ENCODE results near the gene EIF4E2.

EIF4E2 gene

GRCh38 chr2:232610081-232610480, 59.6 kb downstream of the EIF4E2 start:
- DNase-seq (ENCODE audit: low read depth), result no peak
- no peak for TF ChIP-seq CTCF (IDR thresholded peaks at IDR 0.05; ENCODE audit: low read depth, low read length)
- no peak for TF ChIP-seq MAX (IDR thresholded peaks at IDR 0.05; ENCODE audit: low read depth, low read length)
- TF ChIP-seq POLR2A (IDR thresholded peaks at IDR 0.05; ENCODE audit: extremely low read depth, insufficient read length), result no peak
- no peak for TF ChIP-seq MYC (IDR thresholded peaks at IDR 0.05; ENCODE audit: low read depth, low read length)
- no peak overlapping the region for H3K4me3 ChIP-seq (ENCODE audit: low read depth, low read length)

GRCh38 chr2:232611061-232611460, 60.6 kb downstream of the EIF4E2 start:
- TF ChIP-seq POLR2A (IDR thresholded peaks at IDR 0.05; ENCODE audit: extremely low read depth, insufficient read length), result no peak
- no peak for TF ChIP-seq CTCF (IDR thresholded peaks at IDR 0.05; ENCODE audit: low read depth, low read length)
- TF ChIP-seq MYC (IDR thresholded peaks at IDR 0.05; ENCODE audit: low read depth, low read length), result no peak
- TF ChIP-seq MAX (IDR thresholded peaks at IDR 0.05; ENCODE audit: low read depth, low read length), result no peak
- H3K4me3 ChIP-seq (ENCODE audit: low read depth, low read length), result no peak overlapping the region
- no peak for DNase-seq (ENCODE audit: low read depth)

DNA sequence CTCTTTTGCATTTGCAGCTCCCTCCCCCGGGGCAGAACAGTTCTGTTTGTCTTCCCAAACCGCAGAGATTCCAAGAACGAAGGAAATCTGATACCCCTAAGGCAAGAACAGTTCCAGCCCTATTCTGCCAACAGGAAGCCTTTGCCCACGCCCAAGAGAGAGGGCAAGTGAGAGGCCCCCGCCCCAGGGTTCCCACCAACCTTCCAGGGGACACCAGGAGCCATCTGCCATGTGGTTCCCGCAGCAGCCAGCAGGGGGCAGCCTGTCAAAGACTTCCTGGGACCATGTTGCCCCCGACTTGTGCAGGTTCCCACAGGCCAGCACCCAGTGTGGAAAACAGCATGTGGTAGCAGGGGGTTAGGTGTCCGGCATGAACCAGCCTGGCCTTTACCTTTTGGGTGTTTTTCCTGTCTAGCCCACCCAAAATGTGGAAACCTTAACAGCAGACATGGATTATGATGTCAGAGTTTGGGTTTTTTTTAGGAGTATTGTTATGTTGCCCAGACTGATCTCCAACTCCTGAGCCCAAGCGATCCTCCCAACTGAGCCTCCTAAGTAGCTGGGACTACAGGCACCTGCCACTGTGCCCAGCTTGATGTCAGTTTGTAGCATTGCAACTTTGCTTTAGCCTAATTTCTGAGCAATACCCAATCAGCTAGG, 61.2 kb downstream of the EIF4E2 start:
- TF ChIP-seq CTCF (IDR thresholded peaks at IDR 0.05; ENCODE audit: low read depth, low read length), result peak; percentile 95
- no peak for TF ChIP-seq POLR2A (IDR thresholded peaks at IDR 0.05; ENCODE audit: extremely low read depth, insufficient read length)
- TF ChIP-seq MYC (IDR thresholded peaks at IDR 0.05; ENCODE audit: low read depth, low read length), result peak; percentile 50
- TF ChIP-seq MAX (IDR thresholded peaks at IDR 0.05; ENCODE audit: low read depth, low read length), result peak; percentile 89
- no peak overlapping the region for H3K4me3 ChIP-seq (ENCODE audit: low read depth, low read length)
- DNase-seq (ENCODE audit: low read depth), result peak; percentile 72

DNA sequence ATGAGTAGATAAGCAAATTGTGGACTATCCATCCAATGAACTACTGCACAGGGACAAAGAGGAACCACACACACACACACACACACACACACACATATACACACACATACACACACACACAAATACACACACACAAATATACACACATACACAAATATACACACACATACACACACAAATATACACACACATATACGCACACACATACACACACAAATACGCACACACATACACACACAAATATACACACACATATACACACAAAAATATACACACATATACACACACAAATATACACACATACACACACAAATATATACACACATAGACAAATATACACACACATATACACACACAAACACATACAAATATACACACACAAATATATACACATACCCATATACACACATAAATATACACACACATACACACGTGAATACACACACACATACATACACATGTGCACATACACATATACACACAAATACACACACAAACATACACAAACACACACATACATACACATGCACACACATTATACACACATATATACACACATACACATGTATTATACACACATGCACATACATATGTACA, 63.1 kb downstream of the EIF4E2 start:
- DNase-seq (ENCODE audit: low read depth), result no peak
- H3K4me3 ChIP-seq (ENCODE audit: low read depth, low read length), result no peak overlapping the region
- TF ChIP-seq CTCF (IDR thresholded peaks at IDR 0.05; ENCODE audit: low read depth, low read length), result no peak

- no peak overlapping the region for H3K4me3 ChIP-seq (ENCODE audit: low read depth, low read length)
- no peak for DNase-seq (ENCODE audit: low read depth)
- TF ChIP-seq MAX (IDR thresholded peaks at IDR 0.05; ENCODE audit: low read depth, low read length) (no peak), POLR2A (IDR thresholded peaks at IDR 0.05; ENCODE audit: extremely low read depth, insufficient read length) (no peak), CTCF (IDR thresholded peaks at IDR 0.05; ENCODE audit: low read depth, low read length) (no peak), MYC (IDR thresholded peaks at IDR 0.05; ENCODE audit: low read depth, low read length) (no peak)
These were observed 64.8 kb downstream of the EIF4E2 start for GRCh38 chr2:232615339-232615738.

Data from NB4 (cell line).